Bronchial epithelial cell (primary cell): ENCODE data around the gene RNF128. TPM values are rescaled to one million over a fixed set of nuclear protein-coding genes. Genes with fewer than 3 reads are reported as not detected.

Experiments
- DNase-seq: peaks from one replicate; pipeline ENCODE4 v3.0.0-alpha.2; 2010; ENCODE audit warnings: low read depth
- FAIRE-seq: peaks from 2 replicates; lab custom pipeline; 2011; peaks lifted over from hg19 to GRCh38; lab: Jason Lieb, UNC
- H3K27me3 ChIP-seq: 2 replicates; pipeline ENCODE4 v1.5.1; 2011; ENCODE audit warnings: low read length; ENCODE audit not compliant: control insufficient read depth, insufficient read depth
- H3K36me3 ChIP-seq: 2 replicates; pipeline ENCODE4 v1.5.1; 2011; ENCODE audit warnings: low read length; ENCODE audit not compliant: control insufficient read depth, insufficient read depth
- H3K4me3 ChIP-seq: 2 replicates; pipeline ENCODE4 v1.5.1; 2011; ENCODE audit warnings: mild to moderate bottlenecking, low read depth, low read length, control low read depth
- total RNA-seq: library from RNA; depleted of rRNA; stranded (reverse); fragments of >200 nt; gene quantifications from 2 replicates; pipeline ENCODE4 v1.2.1, GENCODE V29; 2014
- TF ChIP-seq, protein P1 (sequence below): IDR thresholded peaks from 2 replicates; pipeline ENCODE4 v1.5.1; 2011; ENCODE audit warnings: mild to moderate bottlenecking, moderate library complexity, low read length, control low read depth, inconsistent platforms; ENCODE audit not compliant: insufficient read depth, severe bottlenecking

RNF128 gene
- total RNA-seq, 1 donor from 2014 or later = 32.1 TPM

DNA sequence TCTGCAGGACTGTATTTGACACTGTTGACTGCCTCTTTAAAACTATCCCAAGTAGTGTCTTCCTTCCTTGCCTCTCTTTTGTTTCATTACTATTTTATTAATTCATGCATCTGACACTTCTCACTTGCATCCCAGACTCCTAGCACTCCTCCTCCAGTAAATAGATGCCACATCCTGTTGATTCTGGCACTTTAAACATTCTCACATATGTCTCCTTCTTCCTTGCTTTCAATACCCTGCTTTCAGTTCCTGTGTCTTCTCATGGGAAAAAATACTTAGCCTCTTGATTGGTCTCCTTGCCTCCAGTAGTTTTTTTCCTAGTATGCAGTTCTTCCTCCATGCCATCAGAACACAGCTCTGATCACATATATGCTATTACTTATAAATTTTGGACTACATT is 5.1 kb downstream of the RNF128 start:
- Histone ChIP-seq H3K27me3 (no peaks in the 10 kb centered on the region), H3K4me3 (no peak overlapping the region), H3K36me3 (no peaks in the 10 kb centered on the region)
- no peak for DNase-seq
- no peak for FAIRE-seq
- TF ChIP-seq, protein P1, sequence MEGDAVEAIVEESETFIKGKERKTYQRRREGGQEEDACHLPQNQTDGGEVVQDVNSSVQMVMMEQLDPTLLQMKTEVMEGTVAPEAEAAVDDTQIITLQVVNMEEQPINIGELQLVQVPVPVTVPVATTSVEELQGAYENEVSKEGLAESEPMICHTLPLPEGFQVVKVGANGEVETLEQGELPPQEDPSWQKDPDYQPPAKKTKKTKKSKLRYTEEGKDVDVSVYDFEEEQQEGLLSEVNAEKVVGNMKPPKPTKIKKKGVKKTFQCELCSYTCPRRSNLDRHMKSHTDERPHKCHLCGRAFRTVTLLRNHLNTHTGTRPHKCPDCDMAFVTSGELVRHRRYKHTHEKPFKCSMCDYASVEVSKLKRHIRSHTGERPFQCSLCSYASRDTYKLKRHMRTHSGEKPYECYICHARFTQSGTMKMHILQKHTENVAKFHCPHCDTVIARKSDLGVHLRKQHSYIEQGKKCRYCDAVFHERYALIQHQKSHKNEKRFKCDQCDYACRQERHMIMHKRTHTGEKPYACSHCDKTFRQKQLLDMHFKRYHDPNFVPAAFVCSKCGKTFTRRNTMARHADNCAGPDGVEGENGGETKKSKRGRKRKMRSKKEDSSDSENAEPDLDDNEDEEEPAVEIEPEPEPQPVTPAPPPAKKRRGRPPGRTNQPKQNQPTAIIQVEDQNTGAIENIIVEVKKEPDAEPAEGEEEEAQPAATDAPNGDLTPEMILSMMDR = no peak

DNA sequence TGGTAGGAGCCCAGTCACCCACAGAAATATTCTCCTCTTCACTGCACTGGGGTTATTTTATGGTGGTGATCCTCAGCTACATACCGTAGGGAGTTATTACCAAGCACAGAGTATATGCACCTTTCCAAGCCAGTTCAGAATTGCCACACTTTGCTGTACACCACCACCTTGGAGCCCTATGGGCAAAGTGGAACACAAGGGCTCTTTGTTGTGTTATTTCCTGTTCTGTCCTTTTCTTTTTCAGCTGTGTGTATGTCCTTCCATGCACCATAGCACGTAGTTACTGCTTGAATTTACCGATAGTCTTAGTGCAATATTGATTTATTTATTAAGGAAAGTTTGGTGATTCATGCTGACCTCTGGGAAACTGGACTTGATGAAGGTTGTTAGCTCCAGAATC is 8.3 kb downstream of the RNF128 start:
- Histone ChIP-seq H3K27me3 (no peaks in the 10 kb centered on the region), H3K4me3 (no peak overlapping the region), H3K36me3 (no peaks in the 10 kb centered on the region)
- TF ChIP-seq, protein P1 = no peak
- no peak for DNase-seq
- peak; percentile 13 for FAIRE-seq

DNA sequence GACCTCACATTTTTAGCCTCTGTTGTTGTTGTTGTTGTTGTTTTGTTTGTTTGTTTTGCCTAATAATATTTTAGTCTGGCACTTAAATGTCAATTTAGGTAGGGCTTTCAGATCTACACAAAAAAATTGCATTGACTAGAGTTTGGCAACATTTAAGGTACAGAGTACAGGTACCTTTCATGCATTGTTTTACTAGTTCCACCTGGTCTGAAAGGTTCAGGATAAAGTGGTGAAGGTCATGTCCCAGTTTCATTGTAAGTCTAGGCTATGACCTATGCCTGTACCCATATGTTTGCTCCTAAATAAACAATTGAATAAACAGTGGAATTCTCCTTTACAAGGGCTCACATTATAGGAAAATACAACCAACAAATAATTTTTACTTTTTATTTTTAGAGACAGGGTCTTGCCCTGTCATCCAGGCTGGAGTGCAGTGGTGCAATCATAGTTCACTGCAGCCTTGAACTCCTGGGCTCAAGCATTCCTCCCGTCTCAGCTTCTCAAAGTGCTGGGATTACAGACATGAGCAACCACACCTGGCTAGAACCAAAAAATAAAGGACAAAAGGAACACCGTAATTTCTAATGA is 13.8 kb downstream of the RNF128 start:
- TF ChIP-seq, protein P1 = no peak
- FAIRE-seq = no peak
- no peaks in the 10 kb centered on the region for H3K36me3 ChIP-seq

DNA sequence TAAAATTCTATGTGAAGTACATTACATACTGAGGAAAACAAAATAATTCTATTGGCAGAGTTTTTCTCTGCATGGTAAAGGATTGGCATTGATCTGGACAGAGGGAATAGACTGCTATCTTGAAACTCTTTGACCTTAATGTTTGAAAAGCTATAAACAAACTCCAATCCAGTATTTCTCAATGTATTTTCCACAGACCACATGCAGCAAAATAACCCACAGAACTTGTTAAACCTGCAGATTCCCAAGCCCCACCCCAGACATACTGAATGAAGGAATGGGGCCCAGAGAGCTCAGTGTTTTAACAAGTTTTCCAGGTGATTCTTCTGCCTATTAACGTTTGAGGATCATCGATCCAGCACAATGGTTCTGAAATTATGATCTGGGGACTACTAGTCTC is 15.7 kb downstream of the RNF128 start:
- no peaks in the 10 kb centered on the region for H3K36me3 ChIP-seq
- H3K4me3 ChIP-seq = no peak overlapping the region
- TF ChIP-seq, protein P1 = no peak
- peak; percentile 43 for DNase-seq
- no peak for FAIRE-seq
- no peaks in the 10 kb centered on the region for H3K27me3 ChIP-seq

More for the DNA sequence above, 13.8 kb downstream of the RNF128 start:
- Histone ChIP-seq H3K4me3 (no peak overlapping the region), H3K27me3 (no peaks in the 10 kb centered on the region)
- no peak for DNase-seq

DNA sequence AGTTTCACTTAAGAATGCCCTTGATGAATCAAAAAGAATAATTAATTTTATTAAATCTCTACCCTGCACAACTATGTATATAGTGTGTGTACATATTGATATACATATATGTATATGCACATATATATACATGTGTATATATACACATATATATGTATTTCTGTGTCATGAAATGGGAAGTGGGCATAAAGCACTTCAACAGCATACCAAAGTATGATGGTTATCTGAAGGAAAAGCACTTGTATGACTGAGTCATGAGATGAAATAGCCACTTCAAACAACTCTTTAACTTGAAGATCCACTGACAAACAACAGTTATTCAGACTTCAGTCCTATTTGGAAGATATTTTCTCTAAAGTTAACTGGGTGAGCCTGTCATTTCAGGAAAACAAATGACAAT is 16.3 kb downstream of the RNF128 start:
- Histone ChIP-seq H3K27me3 (no peaks in the 10 kb centered on the region), H3K36me3 (no peaks in the 10 kb centered on the region), H3K4me3 (no peak overlapping the region)
- FAIRE-seq (no peak), DNase-seq (peak; percentile 43)
- TF ChIP-seq, protein P1 = no peak

DNA sequence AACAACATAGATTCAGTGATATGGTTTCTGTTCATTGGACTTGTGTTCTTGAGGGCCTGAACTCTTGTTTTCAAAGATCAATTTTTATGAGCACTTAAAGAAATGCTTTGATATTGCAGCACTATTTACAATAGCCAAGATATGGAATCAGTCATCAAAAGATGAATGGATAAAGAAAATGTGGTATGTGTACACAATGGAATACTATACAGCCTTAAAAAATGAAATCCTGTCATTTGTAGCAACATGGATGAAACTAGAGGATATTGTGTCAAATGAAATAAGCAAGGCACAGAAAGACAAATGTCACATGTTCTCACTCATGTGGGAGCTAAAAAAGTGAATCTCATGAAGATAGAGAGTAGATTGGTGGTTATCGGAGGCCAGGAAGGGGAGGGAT is 21.9 kb downstream of the RNF128 start:
- Histone ChIP-seq H3K27me3 (no peaks in the 10 kb centered on the region), H3K4me3 (no peak overlapping the region), H3K36me3 (no peaks in the 10 kb centered on the region)
- FAIRE-seq (no peak), DNase-seq (no peak)
- TF ChIP-seq, protein P1 = no peak
